ENCODE measurements around the gene ILKAP.

ILKAP gene

GRCh38 chr2:238203094-238203972 is at the start of gene ILKAP:
Gene ILKAP (minus strand): TSS chr2:238203695. CDS start chr2:238203553, 142 bp downstream.
- H3K4me3 ChIP-seq: peak within 1 kb of the TSS; percentile 76
- TF ChIP-seq CTCF (IDR thresholded peaks at IDR 0.05): no peak
- peak within 1 kb of the TSS; percentile 89 to 95 for H3K27ac ChIP-seq
- peak; percentile 91 for DNase-seq (ENCODE audit: low spot score)

GRCh38 chr2:238252766-238253630 is 49.5 kb upstream of the ILKAP start:
- Histone ChIP-seq H3K27ac (no peak overlapping the region), H3K4me3 (no peak overlapping the region)
- DNase-seq (ENCODE audit: low spot score): no peak
- TF ChIP-seq CTCF (IDR thresholded peaks at IDR 0.05): no peak

GRCh38 chr2:238251986-238252385 is 48.5 kb upstream of the ILKAP start:
- DNase-seq (ENCODE audit: low spot score): no peak
- no peak overlapping the region for H3K4me3 ChIP-seq

GRCh38 chr2:238251331-238251730 is 47.8 kb upstream of the ILKAP start:
- H3K4me3 ChIP-seq: no peak overlapping the region
- no peak for TF ChIP-seq CTCF (IDR thresholded peaks at IDR 0.05)
- no peak for DNase-seq (ENCODE audit: low spot score)
- no peak overlapping the region for H3K27ac ChIP-seq

More at GRCh38 chr2:238251986-238252385, 48.5 kb upstream of the ILKAP start:
- no peak for TF ChIP-seq CTCF (IDR thresholded peaks at IDR 0.05)
- no peak overlapping the region for H3K27ac ChIP-seq

GRCh38 chr2:238250896-238251295 is 47.4 kb upstream of the ILKAP start:
- no peak for DNase-seq (ENCODE audit: low spot score)
- H3K4me3 ChIP-seq: no peak overlapping the region
- no peak overlapping the region for H3K27ac ChIP-seq
- TF ChIP-seq CTCF (IDR thresholded peaks at IDR 0.05): no peak

GRCh38 chr2:238247841-238248453 is 44.5 kb upstream of the ILKAP start:
- no peak overlapping the region for H3K27ac ChIP-seq
- no peak overlapping the region for H3K4me3 ChIP-seq
- TF ChIP-seq CTCF (IDR thresholded peaks at IDR 0.05): no peak
- no peak for DNase-seq (ENCODE audit: low spot score)

All from coronary artery (tissue), 2 donors.